GM23338 (cell line): ENCODE measurements around the gene DOCK10. TPM values are rescaled to one million over a fixed set of nuclear protein-coding genes. Genes with fewer than 3 reads are reported as not detected.

Experiments used
- ATAC-seq: fragments of 200-7000 bp; cut with Tn5 transposase; 3 replicates; pipeline ENCODE4 v1.9.1; 2020
- DNase-seq: peaks from one replicate; pipeline ENCODE4 v3.0.0-alpha.2; 2015; ENCODE audit warnings: low spot score
- H2AFZ ChIP-seq: fragments of 200-600 bp; sonication (generic); 2 replicates; pipeline ENCODE4 v1.8.0; 2016; ENCODE audit warnings: antibody characterized with exemption, mild to moderate bottlenecking, moderate library complexity
- H3F3A ChIP-seq: fragments of 200-600 bp; sonication (generic); replicated peaks from 2 replicates; pipeline ENCODE4 v1.8.0; 2017; ENCODE audit warnings: antibody characterized with exemption, mixed run types, low read depth
- H3K27ac ChIP-seq: fragments of 200-600 bp; sonication (generic); 2 replicates; pipeline ENCODE4 v1.6.1; 2016; ENCODE audit warnings: low read depth
- H3K27me3 ChIP-seq: fragments of 200-600 bp; sonication (generic); 2 replicates; pipeline ENCODE4 v1.8.0; 2016; ENCODE audit warnings: mild to moderate bottlenecking, mixed run types, moderate library complexity; ENCODE audit not compliant: insufficient read depth
- H3K36me3 ChIP-seq: fragments of 200-600 bp; sonication (generic); 2 replicates; pipeline ENCODE4 v1.8.0; 2016; ENCODE audit warnings: mild to moderate bottlenecking; ENCODE audit not compliant: insufficient read depth
- H3K4me1 ChIP-seq: fragments of 200-600 bp; sonication (generic); 2 replicates; pipeline ENCODE4 v1.8.0; 2016; ENCODE audit warnings: mild to moderate bottlenecking, moderate library complexity; ENCODE audit not compliant: insufficient read depth
- H3K4me2 ChIP-seq: fragments of 200-600 bp; sonication (generic); 2 replicates; pipeline ENCODE4 v1.7.1; 2017; ENCODE audit warnings: mixed run types
- H3K4me3 ChIP-seq: fragments of 200-600 bp; sonication (generic); 2 replicates; pipeline ENCODE4 v1.6.1; 2016; ENCODE audit warnings: mixed run types
- H3K79me2 ChIP-seq: fragments of 200-600 bp; sonication (generic); replicated peaks from 2 replicates; pipeline ENCODE4 v1.8.0; 2017; ENCODE audit warnings: mild to moderate bottlenecking; ENCODE audit not compliant: insufficient read depth
- H3K9me2 ChIP-seq: fragments of 200-600 bp; sonication (generic); 2 replicates; pipeline ENCODE4 v1.8.0; 2017; ENCODE audit not compliant: insufficient read depth
- H4K20me1 ChIP-seq: fragments of 200-600 bp; sonication (generic); replicated peaks from 2 replicates; pipeline ENCODE4 v1.8.0; 2017; ENCODE audit warnings: mild to moderate bottlenecking; ENCODE audit not compliant: insufficient read depth
- H3K27ac Mint-ChIP-seq: 2 replicates; pipeline ENCODE4 v1.8.0; 2020; ENCODE audit warnings: inconsistent platforms, mild to moderate bottlenecking, moderate library complexity, mixed read lengths
- H3K27me3 Mint-ChIP-seq: 3 replicates; pipeline ENCODE4 v1.8.0; 2022; ENCODE audit warnings: low read depth, mild to moderate bottlenecking, moderate library complexity, mixed read lengths, inconsistent platforms; ENCODE audit not compliant: insufficient read depth, poor library complexity
- H3K36me3 Mint-ChIP-seq: 3 replicates; pipeline ENCODE4 v1.8.0; 2021; ENCODE audit warnings: low read depth, mild to moderate bottlenecking, inconsistent platforms, moderate library complexity, mixed read lengths
- H3K4me1 Mint-ChIP-seq: 3 replicates; pipeline ENCODE4 v1.8.0; 2020; ENCODE audit warnings: mild to moderate bottlenecking, inconsistent platforms, mixed read lengths
- H3K4me3 Mint-ChIP-seq: 3 replicates; pipeline ENCODE4 v1.8.0; 2021; ENCODE audit warnings: moderate library complexity, mild to moderate bottlenecking, inconsistent platforms, mixed read lengths
- H3K9me3 Mint-ChIP-seq: 3 replicates; pipeline ENCODE4 v1.8.0; 2020; ENCODE audit warnings: moderate library complexity, mild to moderate bottlenecking, inconsistent platforms, mixed read lengths
- CREB1 ChIP-seq: fragments of 250-450 bp; sonication (Bioruptor Pico); IDR thresholded peaks from 2 replicates; pipeline ENCODE4 v1.5.0; 2020; ENCODE audit warnings: low read depth, mild to moderate bottlenecking, moderate library complexity
- ETS1 ChIP-seq: IDR thresholded peaks from 2 replicates; pipeline ENCODE4 v1.6.1; 2016; ENCODE audit warnings: antibody characterized with exemption
- JUNB ChIP-seq: IDR thresholded peaks from one replicate; pipeline ENCODE4 v1.6.1; 2016; ENCODE audit warnings: antibody characterized with exemption; ENCODE audit not compliant: unreplicated experiment
- NANOG ChIP-seq: IDR thresholded peaks from 2 replicates; pipeline ENCODE4 v1.6.1; 2016; ENCODE audit warnings: antibody characterized with exemption, borderline replicate concordance
- POLR2AphosphoS5 ChIP-seq: IDR thresholded peaks from 2 replicates; pipeline ENCODE4 v1.6.1; 2016; ENCODE audit warnings: antibody characterized with exemption, low read depth
- REST ChIP-seq: IDR thresholded peaks from one replicate; pipeline ENCODE4 v1.6.1; 2018; ENCODE audit warnings: antibody characterized with exemption; ENCODE audit not compliant: unreplicated experiment
- STAT1 ChIP-seq: IDR thresholded peaks from one replicate; pipeline ENCODE4 v1.6.1; 2016; ENCODE audit warnings: antibody characterized with exemption; ENCODE audit not compliant: unreplicated experiment
- ZNF114 ChIP-seq: fragments of 250-450 bp; sonication (Bioruptor Pico); IDR thresholded peaks from 2 replicates; pipeline ENCODE4 v1.5.0; 2020; ENCODE audit warnings: mild to moderate bottlenecking, moderate library complexity
- ZNF331 ChIP-seq: fragments of 250-450 bp; sonication (Bioruptor Pico); IDR thresholded peaks from 2 replicates; pipeline ENCODE4 v1.5.0; 2020; ENCODE audit warnings: low read depth, mild to moderate bottlenecking, moderate library complexity
- ZNF462 ChIP-seq: fragments of 250-450 bp; sonication (Bioruptor Pico); IDR thresholded peaks from 2 replicates; pipeline ENCODE4 v1.5.0; 2020; ENCODE audit warnings: mild to moderate bottlenecking, moderate library complexity
- polyA plus RNA-seq: library from polyadenylated mRNA; unstranded; fragments of >200 nt; fragmentation: Nextera tagmentation; extraction: Ambion mirVana; gene quantifications from 2 replicates; pipeline ENCODE4 v1.2.1, GENCODE V29; 2016
- total RNA-seq: library from RNA; depleted of rRNA; stranded (reverse); fragments of >200 nt; shearing (Covaris generic); gene quantifications from 2 replicates; pipeline ENCODE4 v1.2.3, GENCODE V29; 2014

Gene DOCK10
- total and polyA plus RNA-seq, 2 experiments from 2014 or later: 1.0 to 1.7 TPM

- H3K79me2 ChIP-seq: no peaks in the 10 kb centered on the region
- no peaks in the 10 kb centered on the region for H4K20me1 ChIP-seq
- Mint-ChIP-seq H3K4me3 (no peak overlapping the region), H3K9me3 (no peaks in the 10 kb centered on the region), H3K36me3 (no peaks in the 10 kb centered on the region), H3K27ac (no peak overlapping the region), H3K4me1 (peaks cover 6% of the 10 kb centered on the region; the same call in 2 of the 3 replicates), H3K27me3 (no peaks in the 10 kb centered on the region)
- no peak for TF ChIP-seq ZNF114 (CRISPR knock-in tag)
- no peak for TF ChIP-seq ETS1
- no peak for TF ChIP-seq NANOG
- TF ChIP-seq REST: no peak
- no peak for TF ChIP-seq CREB1
- no peak for TF ChIP-seq POLR2AphosphoS5
- no peak overlapping the region for H2AFZ ChIP-seq
- H3K4me2 ChIP-seq: no peak overlapping the region
- H3K36me3 ChIP-seq: no peaks in the 10 kb centered on the region
- H3K4me3 ChIP-seq: no peak overlapping the region
- ATAC-seq (no peak), DNase-seq (no peak)
- no peaks in the 10 kb centered on the region for H3F3A ChIP-seq
- H3K27ac ChIP-seq: no peak overlapping the region
- H3K27me3 ChIP-seq: no peaks in the 10 kb centered on the region
- peaks cover 8% of the 10 kb centered on the region; the same call in 1 of the 2 replicates for H3K4me1 ChIP-seq
- H3K9me2 ChIP-seq: no peaks in the 10 kb centered on the region
Measured at GRCh38 chr2:224957540-224958461, 84.5 kb downstream of the DOCK10 start.

GRCh38 chr2:224956706-224957105 lies 85.6 kb downstream of the DOCK10 start:
- peaks cover 6% of the 10 kb centered on the region; the same call in 2 of the 3 replicates for H3K4me1 Mint-ChIP-seq
- no peak overlapping the region for H3K4me2 ChIP-seq
- no peak overlapping the region for H3K27ac ChIP-seq
- H3K27ac Mint-ChIP-seq: no peak overlapping the region
- H3K4me3 ChIP-seq: no peak overlapping the region
- no peaks in the 10 kb centered on the region for H3F3A ChIP-seq
- H2AFZ ChIP-seq: no peak overlapping the region
- H3K79me2 ChIP-seq: no peaks in the 10 kb centered on the region
- no peak overlapping the region for H3K4me3 Mint-ChIP-seq
- H4K20me1 ChIP-seq: no peaks in the 10 kb centered on the region
- H3K36me3 Mint-ChIP-seq: no peaks in the 10 kb centered on the region
- H3K36me3 ChIP-seq: no peaks in the 10 kb centered on the region
- DNase-seq (no peak), ATAC-seq (no peak)
- H3K27me3 Mint-ChIP-seq: no peaks in the 10 kb centered on the region
- no peaks in the 10 kb centered on the region for H3K27me3 ChIP-seq
- no peaks in the 10 kb centered on the region for H3K9me2 ChIP-seq
- peaks cover 8% of the 10 kb centered on the region; the same call in 1 of the 2 replicates for H3K4me1 ChIP-seq
- H3K9me3 Mint-ChIP-seq: no peaks in the 10 kb centered on the region
- TF ChIP-seq ZNF462 (no peak), POLR2AphosphoS5 (no peak), JUNB (no peak), NANOG (no peak), ZNF114 (CRISPR knock-in tag) (no peak), STAT1 (no peak), ZNF331 (CRISPR knock-in tag) (no peak)
